KMS-11 (cell line): ENCODE measurements around the gene USH2A.

Source experiments
- H2AFZ ChIP-seq: fragments of 200-600 bp; sonication (generic); 2 replicates; pipeline ENCODE4 v1.6.1; 2016; ENCODE audit warnings: antibody characterized with exemption, mixed run types, low read depth
- H3K27ac ChIP-seq: fragments of 200-600 bp; sonication (generic); 2 replicates; pipeline ENCODE4 v1.6.1; 2016; ENCODE audit warnings: mild to moderate bottlenecking, mixed run types
- H3K27me3 ChIP-seq: fragments of 200-600 bp; sonication (generic); 2 replicates; pipeline ENCODE4 v1.6.1; 2017; ENCODE audit warnings: mild to moderate bottlenecking, low read depth, mixed run types, moderate library complexity; ENCODE audit not compliant: insufficient read depth
- H3K36me3 ChIP-seq: fragments of 200-600 bp; sonication (generic); 2 replicates; pipeline ENCODE4 v1.6.1; 2017; ENCODE audit warnings: mild to moderate bottlenecking, mixed run types; ENCODE audit not compliant: insufficient read depth
- H3K4me1 ChIP-seq: fragments of 200-600 bp; sonication (generic); 2 replicates; pipeline ENCODE4 v1.6.1; 2016; ENCODE audit warnings: mild to moderate bottlenecking, low read depth, mixed run types; ENCODE audit not compliant: poor library complexity, severe bottlenecking
- H3K4me2 ChIP-seq: fragments of 200-600 bp; sonication (generic); 2 replicates; pipeline ENCODE4 v1.7.0; 2016; ENCODE audit warnings: mild to moderate bottlenecking, mixed run types
- H3K4me3 ChIP-seq: fragments of 200-600 bp; sonication (generic); IDR thresholded peaks from 2 replicates; pipeline ENCODE4 v1.6.1; 2017; ENCODE audit warnings: low read depth, low read length, mixed read lengths; ENCODE audit not compliant: insufficient read depth
- H3K79me2 ChIP-seq: fragments of 200-600 bp; sonication (generic); 2 replicates; pipeline ENCODE4 v1.6.1; 2016; ENCODE audit warnings: low read depth, mixed run types; ENCODE audit not compliant: insufficient read depth
- H3K9ac ChIP-seq: fragments of 200-600 bp; sonication (generic); 2 replicates; pipeline ENCODE4 v1.6.1; 2016; ENCODE audit warnings: mild to moderate bottlenecking, mixed run types
- H4K20me1 ChIP-seq: fragments of 200-600 bp; sonication (generic); 2 replicates; pipeline ENCODE4 v1.6.1; 2016; ENCODE audit warnings: mild to moderate bottlenecking, mixed run types; ENCODE audit not compliant: insufficient read depth
- CTCF ChIP-seq: fragments of 200-600 bp; sonication (generic); conservative IDR thresholded peaks from 2 replicates; pipeline ENCODE4 v1.6.1; 2017; ENCODE audit warnings: low read depth, mild to moderate bottlenecking, antibody characterized with exemption, low read length, moderate library complexity, mixed read lengths

Gene USH2A

DNA sequence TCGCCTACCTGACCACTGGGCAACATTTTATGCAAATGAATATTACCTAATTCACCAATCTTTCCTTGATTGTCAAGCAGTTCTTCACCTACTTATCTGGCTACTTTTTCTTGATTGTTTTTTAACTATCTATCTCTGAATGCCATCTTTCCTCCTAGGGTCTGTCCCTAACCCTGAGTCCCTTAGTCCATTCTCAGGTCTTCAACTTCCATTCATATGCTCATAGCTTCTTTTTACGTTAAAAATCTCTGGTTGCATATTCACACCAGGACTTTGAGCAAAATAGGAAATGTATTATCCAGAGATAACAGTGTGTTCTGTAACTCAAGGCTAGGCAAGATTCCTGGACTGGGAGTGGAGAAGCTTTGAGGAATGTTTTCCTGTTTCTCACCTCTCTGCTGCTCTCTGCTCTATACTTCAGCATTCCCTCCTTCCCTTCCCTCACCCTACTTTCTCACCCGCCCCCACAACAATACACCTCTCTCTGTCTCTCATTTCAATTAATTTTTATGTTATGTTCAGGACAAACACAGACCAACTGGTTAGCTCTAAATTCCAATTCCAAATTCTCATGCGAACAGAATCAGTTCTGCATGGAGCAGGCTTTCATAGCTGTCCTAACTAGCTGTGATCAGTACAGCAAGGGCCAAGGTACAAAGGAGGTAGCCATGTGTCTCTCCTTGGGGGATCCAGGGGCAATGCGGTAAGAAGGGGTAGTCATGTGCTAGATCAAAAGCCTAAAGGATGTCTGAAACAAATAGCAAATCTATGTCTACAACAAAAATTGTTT is 278.4 kb downstream of the USH2A start:
- Histone ChIP-seq H3K27me3 (no peaks in the 10 kb centered on the region), H3K4me1 (no peaks in the 10 kb centered on the region), H3K79me2 (no peaks in the 10 kb centered on the region), H3K4me2 (no peak overlapping the region), H3K36me3 (no peaks in the 10 kb centered on the region), H3K27ac (no peak overlapping the region), H3K4me3 (no peak overlapping the region), H3K9ac (no peak overlapping the region), H2AFZ (no peak overlapping the region), H4K20me1 (no peaks in the 10 kb centered on the region)
- no peak for TF ChIP-seq CTCF

- H3K9ac ChIP-seq: no peak overlapping the region
- H3K4me3 ChIP-seq: no peak overlapping the region
- TF ChIP-seq CTCF: no peak
- H3K27ac ChIP-seq: no peak overlapping the region
- no peaks in the 10 kb centered on the region for H3K36me3 ChIP-seq
- no peaks in the 10 kb centered on the region for H3K79me2 ChIP-seq
- no peaks in the 10 kb centered on the region for H3K4me1 ChIP-seq
- H3K4me2 ChIP-seq: no peak overlapping the region
- H3K27me3 ChIP-seq: no peaks in the 10 kb centered on the region
- no peaks in the 10 kb centered on the region for H4K20me1 ChIP-seq
- H2AFZ ChIP-seq: no peak overlapping the region
These were observed 280.3 kb downstream of the USH2A start for GRCh38 chr1:216142921-216143320.

- TF ChIP-seq CTCF: no peak
- H3K79me2 ChIP-seq: no peaks in the 10 kb centered on the region
- H2AFZ ChIP-seq: no peak overlapping the region
- no peak overlapping the region for H3K4me3 ChIP-seq
- H3K36me3 ChIP-seq: no peaks in the 10 kb centered on the region
- H3K27me3 ChIP-seq: no peaks in the 10 kb centered on the region
- H3K27ac ChIP-seq: no peak overlapping the region
- no peak overlapping the region for H3K9ac ChIP-seq
- H4K20me1 ChIP-seq: no peaks in the 10 kb centered on the region
- H3K4me1 ChIP-seq: no peaks in the 10 kb centered on the region
- H3K4me2 ChIP-seq: no peak overlapping the region
These were observed 282.3 kb downstream of the USH2A start for GRCh38 chr1:216140730-216141524.

DNA sequence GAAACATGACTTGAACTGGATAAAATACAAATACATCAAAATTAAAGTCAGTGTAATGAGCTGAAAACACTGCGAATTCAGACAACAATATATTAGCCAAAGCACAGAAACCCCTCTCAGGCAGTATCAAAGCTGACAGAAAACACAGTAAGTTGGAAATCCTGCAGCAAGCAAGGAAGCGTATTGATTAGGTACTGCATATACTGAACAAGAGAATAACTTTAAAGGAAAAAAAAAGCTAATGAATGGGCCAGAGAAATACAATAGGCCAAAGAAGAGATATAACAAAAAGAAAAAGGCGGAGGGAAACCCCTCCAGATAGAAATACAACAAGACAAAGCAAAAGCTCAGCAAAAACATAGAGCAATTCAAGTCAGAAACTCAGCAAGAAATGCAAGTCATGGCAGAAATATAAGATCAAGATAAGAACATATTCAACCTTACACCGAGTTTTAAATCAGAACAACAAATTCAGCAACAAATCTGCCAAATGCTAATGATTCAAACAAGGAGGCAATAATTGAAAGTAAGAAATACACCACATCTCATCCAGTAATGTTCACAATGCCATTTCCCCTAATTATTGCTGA is 299.0 kb downstream of the USH2A start:
- Histone ChIP-seq H4K20me1 (no peaks in the 10 kb centered on the region), H3K27me3 (no peaks in the 10 kb centered on the region), H3K9ac (no peak overlapping the region), H3K4me2 (no peak overlapping the region), H3K4me1 (no peaks in the 10 kb centered on the region), H3K27ac (no peak overlapping the region), H2AFZ (no peak overlapping the region), H3K36me3 (no peaks in the 10 kb centered on the region), H3K79me2 (no peaks in the 10 kb centered on the region), H3K4me3 (no peak overlapping the region)
- no peak for TF ChIP-seq CTCF
